Purkinje cell (primary cell): ENCODE results near the gene PTPRM. TPM values are rescaled to one million over a fixed set of nuclear protein-coding genes. Genes with fewer than 3 reads are reported as not detected.

Experiments used
- polyA plus RNA-seq: library from polyadenylated mRNA; unstranded; fragments of >200 nt; fragmentation: Nextera tagmentation; gene quantifications from 2 replicates; pipeline ENCODE4 v1.2.1, GENCODE V29; 2014

The PTPRM gene
- polyA plus RNA-seq = 887 and 1,062 TPM in 2 replicates

DNA sequence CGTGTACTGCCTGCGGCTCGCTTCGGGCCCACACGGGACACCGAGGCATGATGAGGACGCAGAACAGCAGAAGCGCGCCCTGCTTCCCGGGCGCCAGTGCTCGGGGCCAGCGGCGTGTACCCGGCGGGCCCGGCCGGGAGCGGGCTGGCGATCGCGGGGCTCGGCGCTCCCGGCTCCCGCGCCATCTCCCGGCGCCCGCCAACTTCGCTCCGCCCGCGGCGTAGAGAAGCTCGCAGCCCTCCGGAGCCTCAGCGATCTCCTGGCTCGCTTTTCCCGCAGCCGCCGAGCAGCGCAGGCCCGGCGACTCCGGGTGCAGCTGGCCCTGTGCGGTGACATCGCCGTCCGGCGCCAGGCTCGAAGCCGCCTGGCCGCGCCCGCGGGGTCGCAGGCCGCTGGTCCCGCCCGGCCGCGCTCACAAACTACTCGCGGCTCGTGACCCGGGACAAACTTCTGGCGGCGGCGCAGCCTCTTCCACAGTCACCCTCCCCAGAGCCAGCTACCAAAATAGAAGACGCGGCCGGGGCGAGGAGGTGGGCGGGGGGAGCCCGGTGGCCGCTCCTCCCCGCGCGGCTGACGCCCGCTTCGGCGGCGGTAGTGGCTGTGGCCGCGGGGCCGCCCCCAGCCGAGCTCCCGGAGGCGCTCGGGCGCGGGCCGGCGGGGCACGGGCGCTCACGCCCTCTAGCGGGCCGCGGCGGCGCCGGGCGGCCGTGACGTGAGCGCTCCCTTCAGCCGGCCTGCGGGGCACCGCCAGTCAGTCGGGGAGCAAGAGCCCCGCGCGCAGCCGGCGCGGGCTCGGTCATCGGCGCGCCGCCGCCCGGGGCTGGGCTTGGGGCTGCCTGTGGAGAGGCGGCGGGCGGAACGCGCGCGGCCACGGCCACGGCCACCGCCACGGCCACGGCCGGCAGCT is at the start of gene PTPRM:
PTPRM (plus strand) TSS at position 750 of the 907 bp plus-strand sequence. CDS start 503 bp downstream, outside the sequence.

